ENCODE data around the gene CHRNB1.
A peak's percentile ranks its signal among the peaks of the same experiment; 100 is the strongest.

The CHRNB1 gene

GRCh38 chr17:7444682-7445618 lies at the start of gene CHRNB1:
Gene CHRNB1 (plus strand): TSS chr17:7445061. CDS start chr17:7445128, 67 bp downstream.
- no peak for DNase-seq (ENCODE audit: low spot score)

GRCh38 chr17:7396147-7396546 lies 48.7 kb upstream of the CHRNB1 start:
- DNase-seq (ENCODE audit: low spot score) = no peak

- DNase-seq (ENCODE audit: low spot score) = no peak
These were observed 46.2 kb upstream of the CHRNB1 start for GRCh38 chr17:7398612-7399011.

GRCh38 chr17:7403043-7403726 lies 41.7 kb upstream of the CHRNB1 start:
- no peak for DNase-seq (ENCODE audit: low spot score)

GRCh38 chr17:7403727-7403976 lies 41.2 kb upstream of the CHRNB1 start:
- no peak for DNase-seq (ENCODE audit: low spot score)

GRCh38 chr17:7403977-7404736 lies 40.7 kb upstream of the CHRNB1 start, which contains the start of gene TMEM256:
Gene TMEM256 (minus strand): TSS chr17:7404097. CDS start chr17:7404084, 13 bp downstream.
- DNase-seq (ENCODE audit: low spot score) = peak; percentile 96

- peak; percentile 68 for DNase-seq (ENCODE audit: low spot score)
These were observed 40.0 kb upstream of the CHRNB1 start for GRCh38 chr17:7404737-7405349.

GRCh38 chr17:7405350-7406234 lies 39.3 kb upstream of the CHRNB1 start:
- DNase-seq (ENCODE audit: low spot score) = no peak

- no peak for DNase-seq (ENCODE audit: low spot score)
These were observed 38.5 kb upstream of the CHRNB1 start for GRCh38 chr17:7406235-7406825.

GRCh38 chr17:7407082-7407481 lies 37.8 kb upstream of the CHRNB1 start:
- no peak for DNase-seq (ENCODE audit: low spot score)

GRCh38 chr17:7407485-7408251 lies 37.2 kb upstream of the CHRNB1 start, which contains the start of gene NLGN2:
Gene NLGN2 (plus strand): TSS chr17:7407845. CDS start chr17:7408256, 411 bp downstream.
- no peak for DNase-seq (ENCODE audit: low spot score)

- peak; percentile 25 for DNase-seq (ENCODE audit: low spot score)
These were observed 36.6 kb upstream of the CHRNB1 start for GRCh38 chr17:7408252-7408727.

- DNase-seq (ENCODE audit: low spot score) = no peak
These were observed 36.0 kb upstream of the CHRNB1 start for GRCh38 chr17:7408863-7409262.

- DNase-seq (ENCODE audit: low spot score) = no peak
These were observed 35.1 kb upstream of the CHRNB1 start for GRCh38 chr17:7409716-7410115.

GRCh38 chr17:7410634-7411426 lies 34.0 kb upstream of the CHRNB1 start:
- DNase-seq (ENCODE audit: low spot score) = no peak

GRCh38 chr17:7411427-7411750 lies 33.5 kb upstream of the CHRNB1 start:
- no peak for DNase-seq (ENCODE audit: low spot score)

- no peak for DNase-seq (ENCODE audit: low spot score)
These were observed 31.4 kb upstream of the CHRNB1 start for GRCh38 chr17:7413346-7413985.

- DNase-seq (ENCODE audit: low spot score) = no peak
These were observed 30.0 kb upstream of the CHRNB1 start for GRCh38 chr17:7414837-7415236.

- DNase-seq (ENCODE audit: low spot score) = no peak
These were observed 29.1 kb upstream of the CHRNB1 start for GRCh38 chr17:7415784-7416183.

All from CD4-positive, alpha-beta T cell treated with Interleukin-15 for 4 hours (primary cell).